Measurements from ENCODE around the gene UBE2G1.

DNA sequence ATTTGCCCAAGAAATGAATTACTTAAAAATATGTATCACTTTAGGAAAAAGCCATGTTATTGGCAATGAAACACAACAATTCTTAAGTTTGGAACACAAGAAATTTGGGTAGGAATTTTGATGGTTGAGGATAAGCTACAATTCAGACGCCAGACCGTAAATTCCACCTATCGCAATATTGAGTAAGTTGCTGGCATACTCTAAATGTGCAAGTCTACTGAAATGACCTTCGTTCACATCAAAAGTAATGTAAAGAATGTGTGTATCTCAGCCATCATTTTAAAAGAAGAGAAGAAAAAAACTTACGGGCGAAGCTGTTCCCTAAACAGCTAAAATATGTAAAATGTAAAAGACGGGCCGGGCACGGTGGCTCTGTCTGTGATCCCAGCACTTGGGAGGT lies 33.4 kb downstream of the UBE2G1 start:
- no peak for TF ChIP-seq TAF1 (IDR thresholded peaks at IDR 0.05; ENCODE audit: borderline replicate concordance, insufficient read depth, low read length)
- TF ChIP-seq POLR2AphosphoS5 (IDR thresholded peaks at IDR 0.05; ENCODE audit: low read depth, low read length): no peak
